Lung (tissue), 16 donors: ENCODE data around the gene THSD8. TPM values are rescaled to one million over a fixed set of nuclear protein-coding genes. Genes with fewer than 3 reads are reported as not detected.

Source experiments
- ATAC-seq: fragments of 200-7000 bp; cut with Tn5 transposase; one replicate; pipeline ENCODE4 v1.9.1; 2020; ENCODE audit warnings: moderate number of reproducible peaks; ENCODE audit not compliant: insufficient read depth, low FRiP score
- DNase-seq, 3 donors: peaks; one replicate each; pipeline ENCODE4 v3.0.0-alpha.2; 2013 to 2017
- H3K27ac ChIP-seq, 2 donors: one replicate each; pipeline ENCODE4 v1.5.1; 2013; ENCODE audit warnings: mild to moderate bottlenecking in 2 of 2, moderate library complexity in 2 of 2, control low read depth in 1 of 2, inconsistent platforms in 1 of 2, low read depth in 1 of 2, low read length in 1 of 2
- H3K27me3 ChIP-seq, 3 donors: one replicate each; pipeline ENCODE4 v1.5.1; 2013; ENCODE audit warnings: low read length in 2 of 3; ENCODE audit not compliant: control insufficient read depth in 3 of 3, insufficient read depth in 3 of 3
- H3K36me3 ChIP-seq, 4 donors: one replicate each; pipeline ENCODE4 v1.5.1; 2013; ENCODE audit warnings: low read length in 4 of 4, mild to moderate bottlenecking in 1 of 4, moderate library complexity in 1 of 4; ENCODE audit not compliant: control insufficient read depth in 4 of 4, insufficient read depth in 4 of 4
- H3K4me1 ChIP-seq, 5 donors: one replicate each; pipeline ENCODE4 v1.5.1; 2013; ENCODE audit warnings: low read length in 5 of 5, mild to moderate bottlenecking in 2 of 5, moderate library complexity in 1 of 5; ENCODE audit not compliant: control insufficient read depth in 5 of 5, insufficient read depth in 5 of 5
- H3K4me3 ChIP-seq: one replicate; pipeline ENCODE4 v1.5.1; 2013; ENCODE audit warnings: mild to moderate bottlenecking, control low read depth, moderate library complexity
- H3K9ac ChIP-seq, 2 donors: one replicate each; pipeline ENCODE4 v1.5.1; 2013; ENCODE audit warnings: low read length in 2 of 2, control low read depth in 1 of 2; ENCODE audit not compliant: insufficient read depth in 1 of 2
- H3K9me3 ChIP-seq, 4 donors: one replicate each; pipeline ENCODE4 v1.5.1; 2013; ENCODE audit warnings: low read length in 3 of 4, mild to moderate bottlenecking in 1 of 4, moderate library complexity in 1 of 4; ENCODE audit not compliant: control insufficient read depth in 4 of 4, insufficient read depth in 3 of 4
- WGBS, 2 donors: extraction: QIAGEN DNeasy Blood & Tissue Kit; methylation state at CpG; one replicate each; pipeline ENCODE4 v1.1.7; 2013; 5-methylcytosine and 5-hydroxymethylcytosine counted together
- long read RNA-seq, 5 donors: transcript quantifications; one replicate each; lab custom pipeline, GENCODE V29; 2026
- polyA plus RNA-seq, 2 donors: library from polyadenylated mRNA; stranded (reverse); fragments of 200-250 nt; gene quantifications; one replicate each; pipeline ENCODE4 v1.2.1, GENCODE V29; 2013
- total RNA-seq, 2 donors: library from RNA; depleted of rRNA in 1 of 2; stranded (reverse); fragments of >200 nt in 1 of 2; gene quantifications; one replicate each; pipeline ENCODE4 v1.2.1, GENCODE V29; 2014 to 2021
- TF ChIP-seq, protein P1 (sequence below): IDR thresholded peaks from 2 replicates; pipeline ENCODE4 v1.5.1; 2012; ENCODE audit warnings: mild to moderate bottlenecking; ENCODE audit errors: control extremely low read depth, extremely low read depth
- donor health status: control.
- donor health status: control.
- donor health status: Bipolar disorder and iron deficiency.
- donor health status: healthy.
- donor health status: DM: yes; HTN: yes; CAD: no.

THSD8 gene
- total RNA-seq = 1 to 10 TPM; 1.8 to 2.2 TPM
- 1 to 10 TPM in 1 of 2 donors, under 1 TPM in 1; 0.10 to 6.2 TPM for polyA plus RNA-seq
- long read RNA-seq, donor 1 = 0 reads
- long read RNA-seq, donor 2 = 0 reads
- long read RNA-seq, donor 3 = 0 reads
- long read RNA-seq, donor 4 = 0 reads
- long read RNA-seq, donor 5 = 0 reads

DNA sequence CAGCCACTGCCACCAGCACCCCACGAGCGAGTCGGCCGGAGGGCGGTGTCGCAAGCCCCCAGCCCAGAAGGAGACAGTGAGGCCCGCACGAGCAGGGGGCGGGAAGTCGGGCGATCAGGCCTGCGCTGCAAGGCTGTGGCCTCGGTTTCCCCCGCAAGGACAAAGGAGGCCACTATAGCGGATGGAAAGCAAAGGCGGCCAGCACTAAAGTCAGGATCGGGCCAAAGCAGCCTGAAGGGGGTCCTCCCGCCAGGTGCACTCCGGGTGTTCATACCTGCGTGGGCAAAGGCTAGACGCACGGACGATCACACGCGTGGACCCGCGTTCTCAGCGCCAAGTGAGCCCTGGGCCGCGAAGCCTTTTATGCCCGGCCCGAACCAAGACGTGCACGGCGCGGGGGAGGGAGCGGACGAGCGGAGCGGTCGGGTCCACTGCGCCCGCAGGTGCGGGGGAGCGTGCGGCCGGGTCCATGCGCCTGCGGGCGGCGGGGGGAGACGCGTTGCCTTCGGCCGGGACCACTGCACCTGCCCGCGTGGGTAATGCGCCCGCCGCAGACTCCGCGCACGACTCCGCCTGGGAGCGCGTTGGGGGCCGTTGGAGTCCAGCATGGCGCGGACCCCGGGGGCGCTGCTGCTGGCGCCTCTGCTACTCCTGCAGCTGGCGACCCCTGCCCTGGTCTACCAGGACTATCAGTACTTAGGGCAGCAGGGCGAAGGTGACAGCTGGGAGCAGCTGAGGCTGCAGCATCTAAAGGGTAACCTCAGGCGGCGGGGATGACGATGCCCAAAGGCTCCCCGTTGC is at the start of gene THSD8, which contains the start of gene PRDX2:
Gene THSD8 (plus strand): TSS at position 604 of the 801 bp plus-strand sequence. CDS start 3 bp downstream, at position 607.
Gene PRDX2 (minus strand): TSS at position 335 of the 801 bp plus-strand sequence. CDS start 539 bp downstream, outside the sequence.
- Histone ChIP-seq H3K9ac (peak within 1 kb of the TSS; percentile 67 to 85), H3K27ac (peak within 1 kb of the TSS; percentile 58 to 83), H3K36me3 (peaks cover 0 to 10% (median 9%) of the 10 kb centered on the region in 4 donors), H3K4me1 (peaks cover 3 to 22% (median 4%) of the 10 kb centered on the region in 5 donors), H3K9me3 (no peaks in the 10 kb centered on the region), H3K4me3 (peak within 1 kb of the TSS; percentile 67), H3K27me3 (no peaks in the 10 kb centered on the region)
- ATAC-seq = peak; percentile 76
- TF ChIP-seq, protein P1, sequence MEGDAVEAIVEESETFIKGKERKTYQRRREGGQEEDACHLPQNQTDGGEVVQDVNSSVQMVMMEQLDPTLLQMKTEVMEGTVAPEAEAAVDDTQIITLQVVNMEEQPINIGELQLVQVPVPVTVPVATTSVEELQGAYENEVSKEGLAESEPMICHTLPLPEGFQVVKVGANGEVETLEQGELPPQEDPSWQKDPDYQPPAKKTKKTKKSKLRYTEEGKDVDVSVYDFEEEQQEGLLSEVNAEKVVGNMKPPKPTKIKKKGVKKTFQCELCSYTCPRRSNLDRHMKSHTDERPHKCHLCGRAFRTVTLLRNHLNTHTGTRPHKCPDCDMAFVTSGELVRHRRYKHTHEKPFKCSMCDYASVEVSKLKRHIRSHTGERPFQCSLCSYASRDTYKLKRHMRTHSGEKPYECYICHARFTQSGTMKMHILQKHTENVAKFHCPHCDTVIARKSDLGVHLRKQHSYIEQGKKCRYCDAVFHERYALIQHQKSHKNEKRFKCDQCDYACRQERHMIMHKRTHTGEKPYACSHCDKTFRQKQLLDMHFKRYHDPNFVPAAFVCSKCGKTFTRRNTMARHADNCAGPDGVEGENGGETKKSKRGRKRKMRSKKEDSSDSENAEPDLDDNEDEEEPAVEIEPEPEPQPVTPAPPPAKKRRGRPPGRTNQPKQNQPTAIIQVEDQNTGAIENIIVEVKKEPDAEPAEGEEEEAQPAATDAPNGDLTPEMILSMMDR = no peak
- WGBS, 2 donors = 0% methylated on average over 67 to 78 of the region's 78 CpGs
- peak; percentile 79 to 88 (median 80) for DNase-seq

GRCh38 chr19:12754465-12755196 is 47.2 kb upstream of the THSD8 start:
- Histone ChIP-seq H3K27me3 (peaks cover 0 to 14% (median 6%) of the 10 kb centered on the region in 3 donors), H3K9me3 (no peaks in the 10 kb centered on the region), H3K4me1 (peaks cover 0 to 7% (median 0%) of the 10 kb centered on the region in 5 donors), H3K27ac (no peak overlapping the region), H3K4me3 (no peak overlapping the region), H3K36me3 (no peaks in the 10 kb centered on the region), H3K9ac (no peak overlapping the region)
- no peak for DNase-seq
- TF ChIP-seq, protein P1 = no peak
- no peak for ATAC-seq
- WGBS, 2 donors = 65 to 73% methylated on average over 44 to 50 of the region's 50 CpGs

DNA sequence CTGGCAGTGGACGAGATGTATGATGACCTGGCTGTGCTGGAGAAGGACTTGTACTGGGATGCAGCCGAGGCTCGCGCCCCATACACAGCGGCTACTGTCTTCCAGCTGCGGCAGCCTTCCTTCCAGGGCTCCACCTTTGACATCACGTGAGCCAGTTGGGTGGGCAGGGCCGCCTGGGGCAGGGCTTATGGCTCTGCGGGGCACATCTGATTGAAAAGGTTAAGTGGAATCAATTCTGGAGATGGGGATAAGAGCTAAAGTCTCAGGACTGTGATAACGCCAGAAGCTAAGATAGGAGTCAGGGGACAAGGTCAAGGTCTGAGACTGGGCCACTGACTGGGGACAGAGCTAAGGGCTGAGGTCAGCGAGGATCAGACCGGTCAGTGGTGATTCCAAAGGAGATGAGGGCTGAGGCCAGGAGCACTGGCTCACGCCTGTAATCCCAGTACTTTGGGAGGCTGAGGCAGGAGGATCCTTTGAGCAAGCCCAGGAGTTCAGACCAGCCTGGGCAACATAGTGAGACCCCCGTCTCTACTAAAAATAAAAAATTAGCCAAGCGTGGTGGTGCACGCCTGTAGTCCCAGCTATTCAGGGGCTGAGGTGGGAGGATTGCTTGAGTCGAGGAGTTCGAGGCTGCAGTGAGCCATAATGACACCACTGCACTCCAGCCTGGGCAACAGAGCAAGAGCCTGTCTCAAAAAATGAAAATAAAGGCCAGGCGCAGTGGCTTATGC is 45.6 kb upstream of the THSD8 start:
- Histone ChIP-seq H3K9me3 (no peaks in the 10 kb centered on the region), H3K4me1 (peaks cover 0 to 7% (median 0%) of the 10 kb centered on the region in 5 donors), H3K27me3 (no peaks in the 10 kb centered on the region), H3K36me3 (no peaks in the 10 kb centered on the region), H3K9ac (no peak overlapping the region), H3K4me3 (no peak overlapping the region), H3K27ac (no peak overlapping the region)
- TF ChIP-seq, protein P1 = no peak
- no peak for ATAC-seq
- 87 to 94% methylated on average over 19 of the region's 19 CpGs for WGBS, 2 donors
- DNase-seq = no peak
